ENCODE data around the gene SNTG2. TPM values are rescaled to one million over a fixed set of nuclear protein-coding genes. Genes with fewer than 3 reads are reported as not detected.

The SNTG2 gene
- total and polyA plus RNA-seq, 10 of the 15 experiments (the other 5 are each of a cell fraction or from before 2014, with no cell fraction given), result not detected

GRCh38 chr2:1055014-1055595 is 104.5 kb downstream of the SNTG2 start:
- intact Hi-C loops (cut with micrococcal nuclease; ENCODE audit: unreplicated experiment) (no loop called here), in situ Hi-C loops (cut with MboI) (no loop called here)
- WGBS (ENCODE audit: insufficient coverage, insufficient replicate concordance, low lambda C conversion rate, missing lambda C conversion rate), result 7% methylated on average over 11 of the region's 11 CpGs
- ChIA-PET RAD21 (ENCODE audit: unreplicated experiment) (no interaction called here), SMC1A (ENCODE audit: uncharacterized antibody, unreplicated experiment) (no interaction called here), POLR2A (no interaction called here), CTCF (no interaction called here)
- H3K36me3 ChIP-seq (ENCODE audit: control insufficient read depth in 2 of 2, insufficient read depth in 2 of 2, low read length in 1 of 2), result no peaks in the 10 kb centered on the region
- DNase-seq (ENCODE audit: low read depth, low spot score) (no peak), ATAC-seq (no peak), FAIRE-seq (no peak)
- no peaks in the 10 kb centered on the region for H3K9me3 ChIP-seq (replicated peaks; ENCODE audit: control insufficient read depth, insufficient read depth, low read length)
- H3K4me3 ChIP-seq, result no peak overlapping the region
- H3K27me3 ChIP-seq (replicated peaks in 1 of 2; ENCODE audit: control insufficient read depth in 2 of 2, insufficient read depth in 2 of 2, low read length in 1 of 2), result no peaks in the 10 kb centered on the region
- H3K27ac ChIP-seq (ENCODE audit: control insufficient read depth, insufficient read depth), result no peak overlapping the region
- no peaks in the 10 kb centered on the region for H3K79me2 ChIP-seq (ENCODE audit: control insufficient read depth, insufficient read depth, low read length)
- no peak overlapping the region for H2AFZ ChIP-seq (ENCODE audit: control insufficient read depth, low read depth, low read length)
- no peak overlapping the region for H3K9ac ChIP-seq (ENCODE audit: control insufficient read depth, insufficient read depth, low read length)
- H3K4me2 ChIP-seq (ENCODE audit: control insufficient read depth, insufficient read depth), result no peak overlapping the region
- H4K20me1 ChIP-seq (ENCODE audit: control insufficient read depth, insufficient read depth), result no peaks in the 10 kb centered on the region
- TF ChIP-seq PML (IDR thresholded peaks at IDR 0.05; ENCODE audit: low read length) (no peak), BHLHE40 (IDR thresholded peaks at IDR 0.05; ENCODE audit: borderline replicate concordance in 1 of 2, low read depth in 2 of 2, low read length in 1 of 2) (no peak), EED (IDR thresholded peaks at IDR 0.05; ENCODE audit: low read depth) (no peak)
- no peaks in the 10 kb centered on the region for H3K4me1 ChIP-seq (ENCODE audit: control insufficient read depth, insufficient read depth, low read length)
- BruUV-seq (replicated peaks), result no TSS peak

DNA sequence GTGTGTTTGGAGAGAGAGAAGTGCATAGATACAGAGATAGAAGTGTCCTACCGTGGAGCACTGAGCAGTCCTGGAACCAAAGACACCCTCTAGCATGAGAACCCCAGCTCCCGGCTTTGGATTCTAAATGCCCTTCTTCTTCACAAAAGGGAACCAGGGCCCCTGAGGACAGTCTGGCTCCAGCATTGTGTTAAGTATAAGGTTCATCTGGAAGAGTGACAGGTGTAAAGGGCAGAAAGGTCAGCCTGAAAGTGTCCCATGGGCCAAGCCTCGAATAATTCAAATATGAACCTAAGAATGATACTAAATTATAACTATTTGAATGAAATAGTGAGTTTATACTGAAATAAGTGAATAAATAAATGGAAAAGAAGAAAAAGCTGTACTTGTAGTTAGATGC is 109.7 kb downstream of the SNTG2 start:
- ChIA-PET SMC1A (ENCODE audit: uncharacterized antibody, unreplicated experiment) (no interaction called here), RAD21 (ENCODE audit: unreplicated experiment) (no interaction called here), CTCF (no interaction called here), POLR2A (no interaction called here)
- no peak for TF ChIP-seq HDAC6 (IDR thresholded peaks at IDR 0.05; ENCODE audit: unreplicated experiment)
- TF ChIP-seq NFYA (IDR thresholded peaks at IDR 0.05; ENCODE audit: borderline replicate concordance, low read depth, low read length), result no peak
- no peak for TF ChIP-seq EZH2 (IDR thresholded peaks at IDR 0.05; ENCODE audit: borderline replicate concordance, control insufficient read depth, low read depth, low read length)
- TF ChIP-seq FOXK2 (IDR thresholded peaks at IDR 0.05), result no peak
- TF ChIP-seq IRF3 (IDR thresholded peaks at IDR 0.05), result no peak
- no peak for TF ChIP-seq NBN (IDR thresholded peaks at IDR 0.05)
- TF ChIP-seq HCFC1 (IDR thresholded peaks at IDR 0.05; ENCODE audit: low read length), result no peak
- TF ChIP-seq, protein P1, sequence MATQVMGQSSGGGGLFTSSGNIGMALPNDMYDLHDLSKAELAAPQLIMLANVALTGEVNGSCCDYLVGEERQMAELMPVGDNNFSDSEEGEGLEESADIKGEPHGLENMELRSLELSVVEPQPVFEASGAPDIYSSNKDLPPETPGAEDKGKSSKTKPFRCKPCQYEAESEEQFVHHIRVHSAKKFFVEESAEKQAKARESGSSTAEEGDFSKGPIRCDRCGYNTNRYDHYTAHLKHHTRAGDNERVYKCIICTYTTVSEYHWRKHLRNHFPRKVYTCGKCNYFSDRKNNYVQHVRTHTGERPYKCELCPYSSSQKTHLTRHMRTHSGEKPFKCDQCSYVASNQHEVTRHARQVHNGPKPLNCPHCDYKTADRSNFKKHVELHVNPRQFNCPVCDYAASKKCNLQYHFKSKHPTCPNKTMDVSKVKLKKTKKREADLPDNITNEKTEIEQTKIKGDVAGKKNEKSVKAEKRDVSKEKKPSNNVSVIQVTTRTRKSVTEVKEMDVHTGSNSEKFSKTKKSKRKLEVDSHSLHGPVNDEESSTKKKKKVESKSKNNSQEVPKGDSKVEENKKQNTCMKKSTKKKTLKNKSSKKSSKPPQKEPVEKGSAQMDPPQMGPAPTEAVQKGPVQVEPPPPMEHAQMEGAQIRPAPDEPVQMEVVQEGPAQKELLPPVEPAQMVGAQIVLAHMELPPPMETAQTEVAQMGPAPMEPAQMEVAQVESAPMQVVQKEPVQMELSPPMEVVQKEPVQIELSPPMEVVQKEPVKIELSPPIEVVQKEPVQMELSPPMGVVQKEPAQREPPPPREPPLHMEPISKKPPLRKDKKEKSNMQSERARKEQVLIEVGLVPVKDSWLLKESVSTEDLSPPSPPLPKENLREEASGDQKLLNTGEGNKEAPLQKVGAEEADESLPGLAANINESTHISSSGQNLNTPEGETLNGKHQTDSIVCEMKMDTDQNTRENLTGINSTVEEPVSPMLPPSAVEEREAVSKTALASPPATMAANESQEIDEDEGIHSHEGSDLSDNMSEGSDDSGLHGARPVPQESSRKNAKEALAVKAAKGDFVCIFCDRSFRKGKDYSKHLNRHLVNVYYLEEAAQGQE (IDR thresholded peaks at IDR 0.05; ENCODE audit: low read depth, low read length), result no peak
- TF ChIP-seq SP1 (IDR thresholded peaks at IDR 0.05; ENCODE audit: low read depth, low read length), result no peak
- TF ChIP-seq SREBF2 (IDR thresholded peaks at IDR 0.05; ENCODE audit: low read length), result no peak
- no peak for TF ChIP-seq JUND (IDR thresholded peaks at IDR 0.05; ENCODE audit: low read depth, low read length)
- Histone ChIP-seq H3K4me1 (ENCODE audit: control insufficient read depth, insufficient read depth, low read length) (no peaks in the 10 kb centered on the region), H3K9me3 (replicated peaks; ENCODE audit: control insufficient read depth, insufficient read depth, low read length) (no peaks in the 10 kb centered on the region), H3K27ac (ENCODE audit: control insufficient read depth, insufficient read depth) (no peak overlapping the region), H3K79me2 (ENCODE audit: control insufficient read depth, insufficient read depth, low read length) (no peaks in the 10 kb centered on the region), H3K27me3 (replicated peaks in 1 of 2; ENCODE audit: control insufficient read depth in 2 of 2, insufficient read depth in 2 of 2, low read length in 1 of 2) (no peaks in the 10 kb centered on the region), H2AFZ (ENCODE audit: control insufficient read depth, low read depth, low read length) (no peak overlapping the region), H3K4me2 (ENCODE audit: control insufficient read depth, insufficient read depth) (no peak overlapping the region), H3K36me3 (ENCODE audit: control insufficient read depth in 2 of 2, insufficient read depth in 2 of 2, low read length in 1 of 2) (no peaks in the 10 kb centered on the region), H3K4me3 (no peak overlapping the region), H3K9ac (ENCODE audit: control insufficient read depth, insufficient read depth, low read length) (no peak overlapping the region), H4K20me1 (ENCODE audit: control insufficient read depth, insufficient read depth) (no peaks in the 10 kb centered on the region)
- ATAC-seq, result no peak
- DNase-seq (ENCODE audit: low read depth, low spot score), result no peak
- 0% methylated on average over 3 of the region's 3 CpGs for WGBS (ENCODE audit: insufficient coverage, insufficient replicate concordance, low lambda C conversion rate, missing lambda C conversion rate)
- in situ Hi-C loops (cut with MboI), result no loop called here
- no peak for FAIRE-seq
- intact Hi-C loops (cut with micrococcal nuclease; ENCODE audit: unreplicated experiment), result no loop called here
- BruUV-seq (replicated peaks), result no TSS peak
